GM10266 (cell line): ENCODE data around the gene KRTAP10-6.
"Not testable (repeated sequence)": the region's sequence is repeated elsewhere in the genome, so short reads cannot be mapped to it uniquely, and the experiment has no call there.

ENCODE experiments used
- DNase-seq: peaks from one replicate; pipeline ENCODE4 v3.0.0; 2012; ENCODE audit errors: extremely low spot score
- TF ChIP-seq, protein P1 (sequence below): IDR thresholded peaks from 2 replicates; pipeline ENCODE4 v1.5.1; 2012; ENCODE audit warnings: mild to moderate bottlenecking, low read depth; ENCODE audit not compliant: control insufficient read depth, insufficient read depth; ENCODE audit errors: missing control alignments

The KRTAP10-6 gene

GRCh38 chr21:44558695-44559094 lies 33.6 kb downstream of the KRTAP10-6 start, which contains the start of gene KRTAP10-3:
KRTAP10-3 (minus strand) TSS chr21:44558795; CDS start chr21:44558715, 80 bp downstream.
- no peak for DNase-seq
- TF ChIP-seq, protein P1, sequence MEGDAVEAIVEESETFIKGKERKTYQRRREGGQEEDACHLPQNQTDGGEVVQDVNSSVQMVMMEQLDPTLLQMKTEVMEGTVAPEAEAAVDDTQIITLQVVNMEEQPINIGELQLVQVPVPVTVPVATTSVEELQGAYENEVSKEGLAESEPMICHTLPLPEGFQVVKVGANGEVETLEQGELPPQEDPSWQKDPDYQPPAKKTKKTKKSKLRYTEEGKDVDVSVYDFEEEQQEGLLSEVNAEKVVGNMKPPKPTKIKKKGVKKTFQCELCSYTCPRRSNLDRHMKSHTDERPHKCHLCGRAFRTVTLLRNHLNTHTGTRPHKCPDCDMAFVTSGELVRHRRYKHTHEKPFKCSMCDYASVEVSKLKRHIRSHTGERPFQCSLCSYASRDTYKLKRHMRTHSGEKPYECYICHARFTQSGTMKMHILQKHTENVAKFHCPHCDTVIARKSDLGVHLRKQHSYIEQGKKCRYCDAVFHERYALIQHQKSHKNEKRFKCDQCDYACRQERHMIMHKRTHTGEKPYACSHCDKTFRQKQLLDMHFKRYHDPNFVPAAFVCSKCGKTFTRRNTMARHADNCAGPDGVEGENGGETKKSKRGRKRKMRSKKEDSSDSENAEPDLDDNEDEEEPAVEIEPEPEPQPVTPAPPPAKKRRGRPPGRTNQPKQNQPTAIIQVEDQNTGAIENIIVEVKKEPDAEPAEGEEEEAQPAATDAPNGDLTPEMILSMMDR: no peak

GRCh38 chr21:44558329-44558675 lies 34.0 kb downstream of the KRTAP10-6 start:
- DNase-seq: not testable (repeated sequence)

DNA sequence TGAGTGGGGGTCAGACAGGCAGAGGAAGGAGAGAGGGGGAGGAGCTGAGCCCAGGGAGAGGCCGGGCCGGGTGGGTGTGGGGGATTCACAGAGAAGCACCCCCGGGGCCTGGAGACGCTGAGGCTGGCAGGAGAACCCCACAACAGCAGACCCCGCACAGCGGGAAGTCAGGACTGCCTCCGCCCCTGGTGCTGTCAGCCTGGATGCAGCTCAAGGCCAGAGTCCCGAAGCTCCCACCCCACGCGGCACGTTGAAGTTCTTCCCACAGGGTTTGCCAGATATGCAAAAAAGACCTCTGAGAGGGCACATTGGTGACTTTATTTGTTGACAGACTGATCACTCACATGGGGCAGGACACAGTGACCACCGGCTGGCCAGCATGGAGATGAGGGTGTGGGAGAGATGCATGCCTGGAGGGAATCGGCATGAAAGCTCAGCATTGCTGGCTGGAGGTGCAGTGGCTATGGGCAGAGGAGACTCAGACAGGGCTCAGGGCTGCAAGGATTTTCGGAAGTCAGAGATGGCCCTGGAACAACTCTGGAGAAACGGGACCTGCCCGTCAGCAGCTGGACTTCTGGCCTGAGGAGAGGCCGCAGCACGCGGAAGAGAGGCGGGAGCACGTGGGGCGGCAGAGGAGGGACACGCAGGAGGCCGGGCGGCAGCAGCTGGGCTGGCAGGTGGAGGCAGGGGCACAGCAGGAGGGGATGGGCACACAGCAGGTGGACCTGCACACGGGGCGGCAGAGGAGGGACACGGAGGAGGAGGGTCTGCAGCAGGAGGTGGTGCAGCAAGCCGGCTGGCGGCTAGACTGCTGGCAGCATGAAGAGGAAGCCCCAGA lies 34.6 kb downstream of the KRTAP10-6 start:
- no peak for DNase-seq
- TF ChIP-seq, protein P1: no peak

- TF ChIP-seq, protein P1: no peak
- no peak for DNase-seq
Observed at GRCh38 chr21:44556879-44557278, 35.4 kb downstream of the KRTAP10-6 start.

DNA sequence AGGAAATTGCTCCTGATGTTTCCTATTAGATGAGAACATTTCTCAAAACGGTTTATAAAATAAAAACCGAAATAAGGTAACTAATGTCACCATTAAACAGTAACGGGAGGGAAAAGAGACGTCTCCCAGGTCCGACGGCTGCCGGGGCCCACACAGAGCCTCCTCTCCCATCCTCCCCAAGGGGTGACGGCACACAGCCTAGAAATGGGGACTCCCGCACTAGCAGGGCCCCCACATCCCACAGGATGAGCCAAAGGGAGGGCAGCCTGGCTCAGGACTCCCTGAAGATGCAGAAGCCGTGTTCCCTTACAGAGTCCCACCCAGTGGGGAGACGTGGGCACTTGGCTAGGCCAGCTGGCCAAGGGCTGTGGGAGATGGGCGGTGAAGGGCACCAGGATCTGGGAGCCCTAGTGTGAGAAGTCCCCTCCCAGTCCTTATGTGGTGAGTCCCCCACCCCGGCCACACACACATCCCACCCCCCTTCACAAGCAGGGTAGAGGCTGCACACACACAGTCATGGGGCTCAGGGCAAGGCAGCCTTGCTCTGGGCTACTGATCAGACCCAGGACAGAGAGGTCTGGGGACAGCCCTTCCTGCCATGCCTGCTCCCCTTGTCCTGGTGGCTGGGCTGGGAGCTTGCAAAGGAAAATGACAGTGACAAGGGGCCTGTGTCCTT lies 37.0 kb downstream of the KRTAP10-6 start:
- TF ChIP-seq, protein P1: no peak
- DNase-seq: no peak

DNA sequence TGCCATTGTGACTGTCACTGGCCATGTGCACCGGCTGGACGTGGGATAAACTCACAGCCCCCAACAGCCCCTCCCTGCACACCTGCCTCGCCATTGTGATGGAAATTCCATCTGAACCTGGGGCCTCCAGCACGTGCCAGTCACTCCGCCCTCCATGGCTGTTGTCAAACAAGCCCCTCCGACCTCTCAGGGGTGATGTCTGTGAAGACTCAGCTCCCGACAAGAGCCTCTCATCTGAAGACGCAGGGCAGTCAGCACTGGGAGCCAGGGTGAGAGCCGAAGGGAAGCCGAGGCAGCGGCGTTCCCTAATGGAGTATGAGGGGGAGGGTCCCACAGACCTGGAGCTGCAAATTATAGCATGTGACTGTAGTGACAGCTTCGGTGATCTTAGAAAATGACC lies 39.6 kb downstream of the KRTAP10-6 start:
- TF ChIP-seq, protein P1: no peak
- DNase-seq: no peak

DNA sequence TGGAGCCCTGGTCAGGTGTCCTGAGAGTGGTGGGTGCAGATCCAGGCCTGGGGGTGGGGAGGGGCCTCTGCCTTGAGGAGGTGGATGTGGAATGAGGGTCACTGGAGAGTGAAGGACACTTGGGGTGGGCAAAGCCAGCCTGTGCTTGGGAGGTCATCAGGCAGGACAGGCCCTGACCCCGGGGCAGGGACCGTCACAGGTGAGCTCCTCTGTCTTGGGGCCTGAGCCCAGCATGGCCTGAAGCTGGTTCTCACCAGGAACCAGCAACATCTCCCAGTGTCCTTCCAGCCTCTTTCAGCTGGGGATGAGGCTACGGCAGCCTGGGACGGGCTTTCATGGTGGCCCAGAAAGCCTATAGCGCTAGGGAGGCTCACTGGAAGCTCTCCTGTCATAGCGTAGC lies 40.2 kb downstream of the KRTAP10-6 start:
- TF ChIP-seq, protein P1: no peak
- DNase-seq: no peak
